ENCODE results near the gene BRPF1.

DNA sequence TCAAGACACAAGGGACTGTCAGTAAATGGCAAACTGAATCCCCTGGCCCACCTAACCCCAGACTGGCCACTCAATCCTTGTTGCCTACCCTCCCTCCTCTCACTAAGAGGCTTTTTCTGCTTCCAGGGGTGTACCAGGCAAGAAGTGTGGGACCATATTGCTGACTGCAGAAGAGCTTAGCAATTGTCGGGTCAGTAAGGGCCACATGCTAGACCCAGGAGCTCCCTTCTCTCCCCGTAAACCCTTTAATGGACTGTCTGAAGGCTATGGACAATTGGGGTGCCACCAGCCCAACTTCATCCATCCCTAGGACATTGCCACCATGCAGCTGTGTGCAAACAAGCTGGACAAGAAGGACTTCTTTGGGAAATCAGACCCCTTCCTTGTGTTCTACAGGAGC, 19.1 kb upstream of the BRPF1 start:
- TF ChIP-seq POLR2A (IDR thresholded peaks at IDR 0.05): no peak
- TF ChIP-seq, protein P1, sequence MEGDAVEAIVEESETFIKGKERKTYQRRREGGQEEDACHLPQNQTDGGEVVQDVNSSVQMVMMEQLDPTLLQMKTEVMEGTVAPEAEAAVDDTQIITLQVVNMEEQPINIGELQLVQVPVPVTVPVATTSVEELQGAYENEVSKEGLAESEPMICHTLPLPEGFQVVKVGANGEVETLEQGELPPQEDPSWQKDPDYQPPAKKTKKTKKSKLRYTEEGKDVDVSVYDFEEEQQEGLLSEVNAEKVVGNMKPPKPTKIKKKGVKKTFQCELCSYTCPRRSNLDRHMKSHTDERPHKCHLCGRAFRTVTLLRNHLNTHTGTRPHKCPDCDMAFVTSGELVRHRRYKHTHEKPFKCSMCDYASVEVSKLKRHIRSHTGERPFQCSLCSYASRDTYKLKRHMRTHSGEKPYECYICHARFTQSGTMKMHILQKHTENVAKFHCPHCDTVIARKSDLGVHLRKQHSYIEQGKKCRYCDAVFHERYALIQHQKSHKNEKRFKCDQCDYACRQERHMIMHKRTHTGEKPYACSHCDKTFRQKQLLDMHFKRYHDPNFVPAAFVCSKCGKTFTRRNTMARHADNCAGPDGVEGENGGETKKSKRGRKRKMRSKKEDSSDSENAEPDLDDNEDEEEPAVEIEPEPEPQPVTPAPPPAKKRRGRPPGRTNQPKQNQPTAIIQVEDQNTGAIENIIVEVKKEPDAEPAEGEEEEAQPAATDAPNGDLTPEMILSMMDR (IDR thresholded peaks at IDR 0.05): no peak
